Activated naive CD8-positive, alpha-beta T cell treated with anti-CD3 and anti-CD28 coated beads, Interleukin-2, amount 50 U/mL, for 16 hours (primary cell): ENCODE results near the gene SH3TC1.
A peak's percentile ranks its signal among the peaks of the same experiment; 100 is the strongest.

ENCODE experiments used
- DNase-seq: peaks from one replicate; pipeline ENCODE4 v3.0.0-alpha.2; 2020; ENCODE audit warnings: low read depth, low spot score

The SH3TC1 gene

GRCh38 chr4:8241895-8242696 is 43.0 kb downstream of the SH3TC1 start:
- DNase-seq, result peak; percentile 73

- DNase-seq, result no peak
These were observed 43.9 kb downstream of the SH3TC1 start for GRCh38 chr4:8242782-8243560.

- no peak for DNase-seq
These were observed 45.1 kb downstream of the SH3TC1 start for GRCh38 chr4:8244001-8244757.

- DNase-seq, result no peak
These were observed 45.9 kb downstream of the SH3TC1 start for GRCh38 chr4:8244931-8245460.

GRCh38 chr4:8245884-8246833 is 47.1 kb downstream of the SH3TC1 start:
- DNase-seq, result no peak

GRCh38 chr4:8247047-8247930 is 48.2 kb downstream of the SH3TC1 start:
- DNase-seq, result no peak

- no peak for DNase-seq
These were observed 49.0 kb downstream of the SH3TC1 start for GRCh38 chr4:8248091-8248490.

GRCh38 chr4:8250227-8250626 is 51.1 kb downstream of the SH3TC1 start:
- no peak for DNase-seq

- DNase-seq, result no peak
These were observed 51.5 kb downstream of the SH3TC1 start for GRCh38 chr4:8250637-8251036.

- no peak for DNase-seq
These were observed 52.2 kb downstream of the SH3TC1 start for GRCh38 chr4:8251110-8251883.

- DNase-seq, result no peak
These were observed 53.4 kb downstream of the SH3TC1 start for GRCh38 chr4:8252301-8253173.

- DNase-seq, result no peak
These were observed 55.0 kb downstream of the SH3TC1 start for GRCh38 chr4:8254076-8254475.

- no peak for DNase-seq
These were observed 56.8 kb downstream of the SH3TC1 start for GRCh38 chr4:8255698-8256441.

GRCh38 chr4:8257854-8258253 is 58.8 kb downstream of the SH3TC1 start:
- no peak for DNase-seq

- DNase-seq, result no peak
These were observed 59.6 kb downstream of the SH3TC1 start for GRCh38 chr4:8258552-8259212.

- no peak for DNase-seq
These were observed 60.8 kb downstream of the SH3TC1 start for GRCh38 chr4:8259743-8260430.
